NCI-H526 (cell line): ENCODE data around the gene GDF2.

Experiments used
- DNase-seq, 2 experiments: peaks; one replicate each; lab custom pipeline; 2025; lab: John Stamatoyannopoulos, UW

The GDF2 gene

GRCh38 chr10:47311932-47312662 lies 10.2 kb upstream of the GDF2 start:
- peak; percentile 49 to 80 for DNase-seq

GRCh38 chr10:47312663-47312995 lies 9.6 kb upstream of the GDF2 start:
- no peak for DNase-seq

GRCh38 chr10:47314416-47314970 lies 7.8 kb upstream of the GDF2 start:
- DNase-seq = no peak

- no peak for DNase-seq
Observed at GRCh38 chr10:47315421-47315820, 6.8 kb upstream of the GDF2 start.

GRCh38 chr10:47316131-47316530 lies 6.1 kb upstream of the GDF2 start:
- no peak for DNase-seq

- no peak for DNase-seq
Observed at GRCh38 chr10:47317251-47317650, 5.0 kb upstream of the GDF2 start.

GRCh38 chr10:47318706-47319105 lies 3.5 kb upstream of the GDF2 start:
- no peak for DNase-seq

GRCh38 chr10:47319784-47320183 lies 2.5 kb upstream of the GDF2 start:
- DNase-seq = no peak

- DNase-seq = no peak
Observed at GRCh38 chr10:47320812-47321211, 1.4 kb upstream of the GDF2 start.

GRCh38 chr10:47321521-47322195 lies 596 bp upstream of the GDF2 start:
- DNase-seq = no peak

GRCh38 chr10:47323087-47323486 lies 833 bp downstream of the GDF2 start:
- DNase-seq = no peak

- no peak for DNase-seq
Observed at GRCh38 chr10:47323636-47324296, 1.5 kb downstream of the GDF2 start.

- no peak for DNase-seq
Observed at GRCh38 chr10:47325303-47326291, 3.3 kb downstream of the GDF2 start.

- no peak for DNase-seq
Observed at GRCh38 chr10:47326306-47326926, 4.2 kb downstream of the GDF2 start.

- no peak for DNase-seq
Observed at GRCh38 chr10:47326927-47327330, 4.7 kb downstream of the GDF2 start.

- no peak for DNase-seq
Observed at GRCh38 chr10:47329855-47330254, 7.6 kb downstream of the GDF2 start.

GRCh38 chr10:47330366-47330765 lies 8.1 kb downstream of the GDF2 start:
- DNase-seq = no peak

GRCh38 chr10:47330804-47331203 lies 8.6 kb downstream of the GDF2 start:
- DNase-seq = no peak

GRCh38 chr10:47331491-47331890 lies 9.2 kb downstream of the GDF2 start:
- no peak for DNase-seq

GRCh38 chr10:47331954-47332353 lies 9.7 kb downstream of the GDF2 start:
- no peak for DNase-seq

- DNase-seq = no peak
Observed at GRCh38 chr10:47332371-47332770, 10.1 kb downstream of the GDF2 start.
